ENCODE results near the gene PRMT1.
"Not testable (repeated sequence)": the region's sequence is repeated elsewhere in the genome, so short reads cannot be mapped to it uniquely, and the experiment has no call there.

The PRMT1 gene

GRCh38 chr19:49689133-49690078, 12.3 kb downstream of the PRMT1 start, which contains the start of gene ADM5:
Gene ADM5 (plus strand): TSS chr19:49689594. CDS start chr19:49689838, 244 bp downstream.
- DNase-seq = peak in 1 of 5 experiments; percentile 22

DNA sequence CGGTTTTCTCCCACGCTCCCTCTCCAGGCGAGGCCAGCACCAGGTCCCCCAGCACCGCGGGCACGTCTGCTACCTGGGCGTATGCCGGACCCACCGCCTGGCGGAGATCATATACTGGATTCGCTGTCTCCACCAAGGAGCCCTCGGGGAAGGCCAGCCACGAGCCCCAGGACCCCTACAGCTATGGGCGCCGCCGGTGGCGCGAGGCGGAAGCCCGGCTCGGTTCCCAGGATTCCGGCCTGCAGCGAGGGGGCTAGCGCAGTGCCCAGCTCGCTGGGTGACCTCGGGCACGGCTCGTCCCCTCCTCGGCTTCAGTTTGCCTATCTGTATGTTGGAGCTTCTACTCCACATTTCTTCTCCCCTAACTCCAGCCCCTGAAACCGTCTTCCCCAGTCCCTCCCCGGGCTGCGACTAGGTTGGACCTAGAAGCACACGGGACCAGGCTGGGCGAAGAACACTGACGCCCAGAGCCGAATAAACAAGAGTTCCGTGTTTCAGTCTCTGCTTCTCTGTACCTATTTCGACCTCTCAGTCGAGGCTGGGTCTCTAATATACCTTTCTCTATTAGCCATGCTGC, 13.1 kb downstream of the PRMT1 start:
- DNase-seq = no peak

GRCh38 chr19:49690656-49691242, 13.7 kb downstream of the PRMT1 start, which contains the start of gene CPT1C:
Gene CPT1C (plus strand): TSS chr19:49691116. CDS start chr19:49692253, 1,137 bp downstream.
- peak in 3 of 5 experiments; percentile 39 to 62 (median 58) for DNase-seq

GRCh38 chr19:49691243-49692146, 14.4 kb downstream of the PRMT1 start:
- DNase-seq = peak in 1 of 5 experiments; percentile 49

DNA sequence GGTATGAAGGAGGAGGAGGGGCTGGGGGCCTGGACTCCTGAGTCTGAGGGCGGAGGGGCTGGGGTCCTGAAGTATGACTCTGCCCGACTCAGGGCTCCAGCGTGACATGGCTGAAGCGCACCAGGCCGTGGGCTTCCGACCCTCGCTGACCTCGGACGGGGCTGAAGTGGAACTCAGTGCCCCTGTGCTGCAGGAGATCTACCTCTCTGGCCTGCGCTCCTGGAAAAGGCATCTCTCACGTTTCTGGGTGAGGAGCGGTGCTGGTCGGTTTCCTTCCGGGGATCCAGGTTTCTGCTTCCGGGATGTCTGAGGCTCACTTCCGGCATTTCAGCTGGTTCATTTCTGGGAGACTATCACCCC, 15.1 kb downstream of the PRMT1 start:
- no peak for DNase-seq

- DNase-seq = no peak
Measured at GRCh38 chr19:49696115-49696514, 19.0 kb downstream of the PRMT1 start.

DNA sequence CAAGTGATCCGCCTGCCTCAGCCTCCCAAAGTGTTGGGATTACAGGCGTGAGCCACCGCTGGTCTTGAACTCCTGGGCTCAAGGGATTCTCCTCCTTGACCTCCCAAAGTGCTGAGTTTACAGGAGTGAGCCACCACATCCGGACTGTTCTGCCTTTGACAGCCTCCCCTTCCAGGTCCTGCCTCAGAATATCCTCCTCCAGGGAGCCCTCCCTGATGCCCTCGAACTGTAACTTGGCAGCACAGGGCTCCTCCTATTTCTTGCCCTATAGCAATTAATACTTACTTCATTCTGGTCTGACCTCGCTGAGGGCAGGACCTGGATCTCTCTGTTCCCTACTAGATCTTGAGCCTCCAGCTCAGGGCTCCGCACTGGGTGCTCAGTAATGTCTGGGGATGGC, 19.8 kb downstream of the PRMT1 start:
- DNase-seq = no peak

DNA sequence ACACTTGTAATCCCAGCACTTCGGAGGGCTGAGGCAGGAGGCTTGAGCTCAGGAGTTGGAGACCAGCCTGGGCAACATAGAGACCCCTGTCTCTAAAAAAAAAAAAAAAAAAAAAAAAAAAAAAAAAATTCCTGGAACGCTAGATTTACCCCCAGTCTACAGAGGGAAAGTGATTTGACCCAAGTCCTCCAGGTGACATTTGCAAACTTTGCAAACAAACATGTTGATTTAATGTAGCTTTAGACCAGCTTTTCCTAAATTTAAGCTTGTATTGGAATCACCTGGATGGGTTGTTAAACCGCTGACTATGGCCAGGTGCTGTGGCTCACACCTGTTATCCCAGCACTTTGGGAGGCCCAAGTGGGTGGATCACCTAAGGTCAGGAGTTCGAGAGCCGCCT, 22.3 kb downstream of the PRMT1 start:
- no peak for DNase-seq

DNA sequence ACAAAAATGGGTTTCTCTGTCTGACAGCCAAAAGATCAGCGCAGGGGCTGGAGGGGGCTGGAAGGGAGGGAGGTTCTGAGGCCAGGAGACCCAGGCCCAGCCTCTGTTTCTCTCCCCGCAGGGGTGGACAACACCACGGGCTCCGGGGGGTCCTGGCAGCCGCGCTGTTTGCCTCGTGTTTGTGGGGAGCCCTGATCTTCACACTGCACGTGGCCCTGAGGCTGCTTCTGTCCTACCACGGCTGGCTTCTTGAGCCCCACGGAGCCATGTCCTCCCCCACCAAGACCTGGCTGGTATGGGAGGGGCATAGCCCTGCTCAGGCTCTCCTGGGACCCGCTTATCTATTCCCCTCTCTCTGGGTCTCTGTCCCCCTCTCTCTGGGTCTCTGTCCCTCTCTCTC, 23.5 kb downstream of the PRMT1 start:
- no peak for DNase-seq

- DNase-seq = no peak
Measured at GRCh38 chr19:49701271-49701786, 24.3 kb downstream of the PRMT1 start.

- no peak for DNase-seq
Measured at GRCh38 chr19:49704888-49705642, 28.0 kb downstream of the PRMT1 start.

DNA sequence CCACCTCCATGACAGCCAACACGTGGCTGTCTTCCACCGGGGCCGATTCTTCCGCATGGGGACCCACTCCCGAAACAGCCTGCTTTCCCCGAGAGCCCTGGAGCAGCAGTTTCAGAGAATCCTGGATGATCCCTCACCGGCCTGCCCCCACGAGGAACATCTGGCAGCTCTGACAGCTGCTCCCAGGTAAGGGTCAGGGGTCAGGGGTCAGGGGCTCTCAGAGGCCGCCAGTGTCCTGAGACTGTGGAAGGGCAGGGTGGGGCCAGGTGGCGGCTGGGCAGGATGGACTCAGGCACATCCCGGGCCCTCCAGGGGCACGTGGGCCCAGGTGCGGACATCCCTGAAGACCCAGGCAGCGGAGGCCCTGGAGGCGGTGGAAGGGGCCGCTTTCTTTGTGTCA, 28.8 kb downstream of the PRMT1 start:
- DNase-seq = no peak

DNA sequence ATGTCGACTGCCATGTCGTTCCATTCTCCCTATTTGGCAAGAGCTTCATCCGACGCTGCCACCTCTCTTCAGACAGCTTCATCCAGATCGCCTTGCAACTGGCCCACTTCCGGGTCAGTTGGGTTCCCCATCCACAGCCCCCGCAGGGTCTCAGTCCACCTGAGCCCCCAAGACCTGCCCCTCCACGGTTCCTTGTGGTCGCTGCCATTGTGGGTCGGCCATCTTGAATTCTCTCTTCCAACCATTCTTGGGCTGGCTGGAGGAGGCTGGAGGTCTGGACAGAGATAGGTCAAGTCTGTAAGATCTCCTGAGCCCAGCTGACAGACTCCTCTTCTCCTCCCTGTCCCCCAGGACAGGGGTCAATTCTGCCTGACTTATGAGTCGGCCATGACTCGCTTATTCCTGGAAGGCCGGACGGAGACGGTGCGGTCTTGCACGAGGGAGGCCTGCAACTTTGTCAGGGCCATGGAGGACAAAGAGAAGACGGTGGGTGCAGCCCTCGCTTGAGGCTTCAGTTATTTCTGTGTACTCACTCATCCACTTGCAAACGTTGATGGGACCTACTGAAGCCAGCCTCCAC, 33.4 kb downstream of the PRMT1 start:
- no peak for DNase-seq

GRCh38 chr19:49712397-49712859, 35.4 kb downstream of the PRMT1 start:
- no peak for DNase-seq

DNA sequence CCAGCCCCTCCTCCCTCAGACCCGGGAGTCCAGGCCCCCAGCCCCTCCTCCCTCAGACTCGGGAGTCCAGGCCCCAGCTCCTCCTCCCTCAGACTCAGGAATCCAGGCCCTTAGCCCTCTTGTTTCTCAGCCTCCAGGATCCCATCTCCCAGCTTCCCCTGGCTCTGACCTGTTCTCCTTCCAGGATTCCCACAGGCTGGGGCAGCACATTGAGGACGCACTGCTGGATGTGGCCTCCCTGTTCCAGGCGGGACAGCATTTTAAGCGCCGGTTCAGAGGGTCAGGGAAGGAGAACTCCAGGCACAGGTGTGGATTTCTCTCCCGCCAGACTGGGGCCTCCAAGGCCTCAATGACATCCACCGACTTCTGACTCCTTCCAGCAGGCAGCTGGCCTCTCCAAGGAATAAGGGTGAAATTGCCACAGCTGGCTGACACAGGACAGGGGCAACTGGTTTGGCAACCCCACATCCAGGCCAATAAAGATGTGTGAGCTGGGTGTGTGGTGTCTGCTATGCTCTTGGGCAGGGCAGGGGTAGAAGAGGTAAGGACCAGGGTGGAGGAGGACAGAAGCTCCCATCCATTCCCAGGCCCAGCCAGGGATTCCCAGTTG, 36.3 kb downstream of the PRMT1 start:
- DNase-seq = no peak

- peak in 1 of 5 experiments; percentile 21 for DNase-seq
Measured at GRCh38 chr19:49716154-49716553, 39.1 kb downstream of the PRMT1 start.

- no peak for DNase-seq
Measured at GRCh38 chr19:49718511-49718910, 41.4 kb downstream of the PRMT1 start.

DNA sequence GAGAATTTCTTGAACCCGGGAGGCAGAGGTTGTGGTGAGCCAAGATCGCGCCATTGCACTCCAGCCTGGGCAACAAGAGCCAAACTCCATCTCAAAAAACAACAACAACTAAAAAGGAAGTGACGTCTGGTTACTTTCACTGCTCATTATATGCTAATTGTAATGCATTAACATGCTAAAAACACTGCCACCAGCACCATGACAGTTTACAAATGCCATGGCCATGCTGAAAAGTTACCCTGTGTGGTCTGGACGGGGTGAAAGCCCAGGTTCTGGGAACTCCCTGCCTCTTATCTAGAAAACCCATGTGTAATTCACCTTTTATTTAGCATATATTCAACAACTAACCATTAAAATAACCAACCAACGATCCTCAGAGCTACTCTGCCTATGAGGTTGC, 41.9 kb downstream of the PRMT1 start:
- DNase-seq = no peak

GRCh38 chr19:49719420-49719819, 42.3 kb downstream of the PRMT1 start:
- DNase-seq = not testable (repeated sequence)

- no peak for DNase-seq
Measured at GRCh38 chr19:49727217-49728030, 50.4 kb downstream of the PRMT1 start.
